CD4-positive, alpha-beta T cell treated with Interleukin-15 for 1 hour (primary cell): Measurements from ENCODE around the gene ARHGEF25.
A peak's percentile ranks its signal among the peaks of the same experiment; 100 is the strongest.
"Not testable (repeated sequence)": the region's sequence is repeated elsewhere in the genome, so short reads cannot be mapped to it uniquely, and the experiment has no call there.

ENCODE experiments used
- DNase-seq: peaks from one replicate; pipeline ENCODE4 v3.0.0-alpha.2; 2020

Gene ARHGEF25

DNA sequence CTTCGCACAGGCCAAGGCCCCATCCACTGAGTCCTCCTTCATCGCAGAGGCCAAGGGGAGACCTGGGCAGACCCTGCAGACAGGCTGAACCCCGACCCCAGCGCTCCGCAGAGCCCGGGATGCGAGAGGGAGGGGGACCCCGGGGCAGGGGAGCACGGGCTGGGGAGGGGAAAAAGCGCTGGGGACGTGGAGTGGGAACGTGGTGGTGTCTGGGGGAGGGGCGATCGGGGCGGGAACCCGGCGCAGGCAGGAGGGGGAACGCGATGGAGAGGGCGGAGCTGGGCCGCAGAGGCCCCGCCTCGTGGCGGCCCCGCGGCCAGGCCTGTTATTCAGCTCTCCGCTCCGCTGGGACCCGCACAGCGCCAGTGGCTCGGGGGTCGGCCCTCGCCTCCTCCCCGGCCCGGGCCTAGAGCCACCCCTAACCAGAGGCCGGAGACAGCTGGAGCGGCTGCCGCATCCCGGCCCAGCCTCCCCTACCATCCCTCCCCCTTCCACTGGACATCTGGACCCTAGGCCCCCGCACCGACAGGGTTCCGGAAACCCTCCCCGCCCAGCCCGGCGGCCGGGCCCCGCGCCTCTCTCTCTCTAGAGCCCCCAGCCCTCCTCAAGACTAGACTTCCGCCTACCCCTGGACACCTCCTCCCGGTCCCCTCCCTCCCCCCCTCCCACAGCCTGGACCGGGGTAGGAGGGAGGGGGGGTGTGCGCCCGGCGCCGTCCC, at the start of gene ARHGEF25:
TSS of gene ARHGEF25 (plus strand) at position 328 of the 719 bp plus-strand sequence. CDS start 460 bp downstream, outside the sequence.
- DNase-seq = peak; percentile 34

DNA sequence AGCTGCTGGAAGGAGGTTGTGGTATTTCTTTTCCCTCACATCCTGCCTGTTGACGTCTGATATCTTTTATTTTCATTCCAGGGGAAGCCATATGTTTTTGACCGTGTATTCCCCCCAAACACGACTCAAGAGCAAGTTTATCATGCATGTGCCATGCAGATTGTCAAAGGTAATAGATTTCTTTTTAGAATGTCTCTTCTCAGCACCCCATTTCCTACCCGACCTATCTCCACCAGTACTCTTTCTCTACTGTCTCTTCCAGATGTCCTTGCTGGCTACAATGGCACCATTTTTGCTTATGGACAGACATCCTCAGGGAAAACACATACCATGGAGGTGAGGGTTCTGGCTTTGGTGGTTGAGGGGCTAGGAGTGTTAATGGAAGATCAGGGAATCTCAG, 47.9 kb upstream of the ARHGEF25 start:
- DNase-seq = no peak

- DNase-seq = no peak
Observed at GRCh38 chr12:57564178-57564740, 47.0 kb upstream of the ARHGEF25 start.

- no peak for DNase-seq
Observed at GRCh38 chr12:57568838-57569237, 42.4 kb upstream of the ARHGEF25 start.

- no peak for DNase-seq
Observed at GRCh38 chr12:57569858-57570257, 41.4 kb upstream of the ARHGEF25 start.

- DNase-seq = not testable (repeated sequence)
Observed at GRCh38 chr12:57570438-57570837, 40.8 kb upstream of the ARHGEF25 start.

- no peak for DNase-seq
Observed at GRCh38 chr12:57571926-57572762, 39.1 kb upstream of the ARHGEF25 start.

DNA sequence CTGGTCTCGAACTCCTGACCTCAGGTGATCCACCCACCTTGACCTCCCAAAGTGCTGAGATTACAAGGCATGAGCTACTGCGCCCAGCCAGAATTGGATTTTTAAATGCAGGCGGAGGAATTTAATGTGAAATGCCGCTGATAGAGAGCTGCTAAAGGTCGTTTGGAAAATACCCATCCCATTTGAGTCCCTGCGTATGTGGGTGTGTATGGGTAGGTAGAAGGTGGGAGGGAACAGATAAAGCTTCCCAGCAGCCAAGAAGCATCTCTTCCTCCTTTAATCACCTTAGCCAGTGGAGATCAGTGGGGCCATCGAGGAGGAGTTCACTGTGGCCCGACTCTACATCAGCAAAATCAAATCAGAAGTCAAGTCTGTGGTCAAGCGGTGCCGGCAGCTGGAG, 36.4 kb upstream of the ARHGEF25 start:
- DNase-seq = no peak

GRCh38 chr12:57575771-57576612, 35.2 kb upstream of the ARHGEF25 start:
- no peak for DNase-seq

DNA sequence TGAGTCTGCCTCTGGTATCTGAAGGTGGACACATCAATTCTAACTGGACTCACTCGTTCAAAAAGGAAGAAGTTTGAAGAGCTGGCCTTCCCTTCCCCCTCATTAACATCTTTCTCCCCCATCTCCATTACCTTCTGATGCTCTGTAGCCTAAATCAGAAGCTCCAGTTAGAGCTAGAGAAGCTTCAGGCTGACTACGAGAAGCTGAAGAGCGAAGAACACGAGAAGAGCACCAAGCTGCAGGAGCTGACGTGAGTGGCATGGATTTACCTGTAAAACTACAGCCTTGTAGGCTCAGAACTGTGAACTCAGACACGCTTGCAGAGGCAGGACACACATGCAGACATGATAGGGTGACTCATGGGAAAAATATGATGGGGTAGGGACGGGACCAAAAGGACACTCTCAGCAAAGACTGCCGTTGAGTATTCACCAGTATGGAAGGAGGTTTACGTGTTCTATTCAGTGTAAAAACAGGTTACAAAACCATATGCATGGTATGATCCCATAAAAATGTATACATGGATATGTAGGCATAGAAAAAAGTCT, 34.5 kb upstream of the ARHGEF25 start:
- no peak for DNase-seq

DNA sequence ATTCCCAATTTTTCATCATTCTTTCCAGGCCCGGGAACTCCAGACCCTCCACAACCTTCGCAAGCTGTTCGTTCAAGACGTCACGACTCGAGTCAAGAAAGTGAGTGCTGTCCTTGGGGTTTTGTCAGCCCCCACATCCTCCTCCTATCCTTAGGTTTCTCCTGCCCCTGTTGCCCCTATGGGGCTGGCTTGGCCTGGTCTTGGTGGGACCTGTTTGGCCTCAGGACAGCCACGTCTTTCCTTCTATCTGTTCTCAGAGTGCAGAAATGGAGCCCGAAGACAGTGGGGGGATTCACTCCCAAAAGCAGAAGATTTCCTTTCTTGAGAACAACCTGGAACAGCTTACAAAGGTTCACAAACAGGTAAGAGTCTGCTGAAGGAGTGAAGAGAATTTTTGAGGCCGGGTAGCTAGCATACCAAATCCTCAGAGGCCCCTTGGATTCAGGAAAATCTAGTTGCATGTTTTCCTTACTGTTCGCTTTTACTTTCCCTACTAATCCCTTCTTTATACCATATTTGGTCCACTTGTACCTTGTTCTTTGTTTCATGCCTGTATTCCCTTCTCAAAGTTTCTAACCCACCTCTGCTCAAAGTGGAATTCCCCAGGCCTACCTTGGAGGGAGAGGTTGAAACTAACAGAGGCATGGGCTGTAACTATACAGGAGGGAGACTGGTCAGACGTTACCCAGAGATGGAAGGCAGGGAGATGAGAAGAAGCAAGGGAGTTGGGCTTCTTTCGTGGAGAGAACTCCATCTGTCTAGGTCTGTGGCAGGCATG, 33.1 kb upstream of the ARHGEF25 start:
- no peak for DNase-seq

DNA sequence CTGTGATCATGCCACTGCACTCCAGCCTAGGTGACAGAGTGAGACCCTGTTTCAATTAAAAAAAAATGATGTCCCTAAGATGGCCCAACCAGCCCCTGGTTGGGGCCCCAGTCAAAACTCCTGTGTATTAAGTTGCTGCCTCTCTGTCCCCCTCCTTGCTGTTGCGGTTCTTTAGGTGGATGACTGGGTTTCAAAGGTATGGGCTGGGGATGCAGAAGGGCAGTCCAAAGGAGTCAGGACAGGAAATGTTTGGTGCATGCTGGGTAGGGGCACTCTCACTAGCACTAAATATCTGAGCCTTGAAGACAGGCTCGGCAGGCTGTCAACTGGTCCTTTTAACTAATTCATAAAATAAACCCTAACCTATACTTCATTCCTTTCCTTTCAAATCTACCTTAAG, 32.2 kb upstream of the ARHGEF25 start:
- no peak for DNase-seq

GRCh38 chr12:57579677-57580465, 31.4 kb upstream of the ARHGEF25 start:
- no peak for DNase-seq

DNA sequence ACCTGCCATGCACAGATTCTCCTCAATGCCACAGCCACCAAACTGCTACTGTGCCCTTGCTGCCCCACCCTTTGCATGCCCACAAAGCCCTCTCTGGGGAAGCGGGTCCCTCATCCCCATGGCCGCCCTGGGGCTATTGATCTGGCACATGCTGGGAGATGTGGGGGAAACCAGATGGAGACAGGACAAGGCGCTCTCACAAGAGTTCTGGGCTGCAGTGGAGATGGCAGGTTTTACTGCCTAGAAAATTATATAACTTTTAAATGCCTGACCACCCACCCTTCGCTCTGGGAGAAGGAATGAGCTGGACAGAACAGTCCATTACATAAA, 30.8 kb upstream of the ARHGEF25 start:
- no peak for DNase-seq

- no peak for DNase-seq
Observed at GRCh38 chr12:57581802-57582201, 29.4 kb upstream of the ARHGEF25 start.

- no peak for DNase-seq
Observed at GRCh38 chr12:57582440-57582839, 28.8 kb upstream of the ARHGEF25 start.

DNA sequence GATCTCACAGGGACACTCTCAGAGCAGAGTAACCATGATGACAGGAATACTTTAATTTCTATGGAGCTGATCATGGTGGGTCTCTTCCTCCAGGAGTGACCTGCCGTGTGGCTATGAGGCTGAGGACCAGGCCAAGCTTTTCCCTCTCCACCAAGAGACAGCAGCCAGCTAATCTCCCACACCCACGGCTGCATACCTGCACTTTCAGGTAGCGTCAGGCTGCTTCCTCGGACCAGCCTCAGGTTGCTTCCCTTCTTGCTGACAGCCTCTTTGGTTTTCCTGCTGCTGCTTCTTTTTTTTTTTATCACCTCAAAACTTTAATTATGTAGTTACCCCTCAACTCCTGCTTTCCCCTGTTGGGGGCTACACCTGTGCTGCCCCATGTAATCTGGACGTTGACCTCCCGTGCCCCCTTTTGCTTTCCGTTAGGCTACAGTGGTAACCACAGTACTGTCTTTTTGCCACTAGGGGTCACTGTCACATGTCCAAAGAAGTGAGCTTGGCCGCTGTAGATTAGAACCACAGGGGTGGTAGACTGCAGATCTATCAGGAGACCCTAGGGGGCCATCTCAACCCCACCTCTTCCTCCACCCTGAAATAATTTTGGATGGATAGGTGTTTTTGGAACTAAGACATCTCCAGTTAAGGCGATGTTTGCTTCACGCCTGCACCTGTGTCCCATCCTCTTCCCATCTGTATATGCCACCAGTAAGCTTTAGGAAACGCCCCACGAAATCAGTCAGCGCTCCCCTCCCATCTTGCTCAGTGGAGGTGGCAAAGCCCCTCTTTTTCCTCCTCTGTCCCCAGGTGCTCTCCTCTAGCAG, 28.0 kb upstream of the ARHGEF25 start:
- peak; percentile 77 for DNase-seq

- no peak for DNase-seq
Observed at GRCh38 chr12:57584050-57584449, 27.2 kb upstream of the ARHGEF25 start.

- no peak for DNase-seq
Observed at GRCh38 chr12:57584690-57585089, 26.5 kb upstream of the ARHGEF25 start.

GRCh38 chr12:57585156-57585555, 26.1 kb upstream of the ARHGEF25 start:
- no peak for DNase-seq
